Activated CD4-positive, alpha-beta T cell treated with anti-CD3 and anti-CD28 coated beads, Interleukin-2, amount 50 U/mL, for 24 hours (primary cell): ENCODE results near the gene COX5A.
A peak's percentile ranks its signal among the peaks of the same experiment; 100 is the strongest.

ENCODE experiments used
- DNase-seq, 2 donors: peaks; one replicate each; pipeline ENCODE4 v3.0.0-alpha.2; 2020; ENCODE audit warnings: low read depth in 1 of 2, low spot score in 1 of 2

Gene COX5A

GRCh38 chr15:74937590-74938371 is at the start of gene COX5A:
Gene COX5A, minus strand, starts transcription at chr15:74938073. Its CDS starts 59 bp downstream, at chr15:74938014.
- peak; percentile 76 to 84 for DNase-seq

GRCh38 chr15:74983725-74984231 is 45.9 kb upstream of the COX5A start:
- peak in 1 of 2 donors; percentile 59 for DNase-seq

- DNase-seq, result no peak
Measured at GRCh38 chr15:74982183-74982582, 44.3 kb upstream of the COX5A start.

- DNase-seq, result no peak
Measured at GRCh38 chr15:74978503-74978902, 40.6 kb upstream of the COX5A start.

GRCh38 chr15:74978077-74978476 is 40.2 kb upstream of the COX5A start:
- DNase-seq, result no peak

GRCh38 chr15:74977599-74977998 is 39.7 kb upstream of the COX5A start:
- DNase-seq, result no peak

- no peak for DNase-seq
Measured at GRCh38 chr15:74976159-74976558, 38.3 kb upstream of the COX5A start.

- DNase-seq, result no peak
Measured at GRCh38 chr15:74967670-74968069, 29.8 kb upstream of the COX5A start.

GRCh38 chr15:74964794-74965193 is 26.9 kb upstream of the COX5A start:
- DNase-seq, result no peak

GRCh38 chr15:74963213-74963612 is 25.3 kb upstream of the COX5A start:
- DNase-seq, result no peak

GRCh38 chr15:74962671-74963070 is 24.8 kb upstream of the COX5A start:
- no peak for DNase-seq

- no peak for DNase-seq
Measured at GRCh38 chr15:74962219-74962618, 24.3 kb upstream of the COX5A start.

GRCh38 chr15:74961616-74962015 is 23.7 kb upstream of the COX5A start:
- no peak for DNase-seq

- peak in 1 of 2 donors; percentile 29 for DNase-seq
Measured at GRCh38 chr15:74960995-74961588, 23.2 kb upstream of the COX5A start.

- DNase-seq, result no peak
Measured at GRCh38 chr15:74960286-74960685, 22.4 kb upstream of the COX5A start.

GRCh38 chr15:74959586-74959939 is 21.7 kb upstream of the COX5A start:
- no peak for DNase-seq

- no peak for DNase-seq
Measured at GRCh38 chr15:74958908-74959585, 21.2 kb upstream of the COX5A start.

- no peak for DNase-seq
Measured at GRCh38 chr15:74958320-74958907, 20.5 kb upstream of the COX5A start.

GRCh38 chr15:74957476-74958035 is 19.7 kb upstream of the COX5A start:
- DNase-seq, result no peak

- peak; percentile 50 to 55 for DNase-seq
Measured at GRCh38 chr15:74956648-74957475, 19.0 kb upstream of the COX5A start, which contains the start of gene RPP25. Gene RPP25, minus strand, starts transcription at chr15:74956772. Its CDS starts 189 bp downstream, at chr15:74956583.
